Measurements from ENCODE around the gene RASD2.

Gene RASD2

GRCh38 chr22:35558719-35559118 lies 18.1 kb downstream of the RASD2 start:
- H3K4me3 ChIP-seq = no peak overlapping the region
- no peaks in the 10 kb centered on the region for H3K4me1 ChIP-seq
- no peak for DNase-seq
- no peaks in the 10 kb centered on the region for H3K36me3 ChIP-seq
- H3K27ac ChIP-seq = no peak overlapping the region
- H3K9me3 ChIP-seq = no peaks in the 10 kb centered on the region
- TF ChIP-seq CTCF (IDR thresholded peaks at IDR 0.05) = no peak
- H3K27me3 ChIP-seq = peaks cover 0 to 14% of the 10 kb centered on the region in 2 donors
- intact Hi-C loops (cut with DNase I; ENCODE audit: low total_unique reads) = no loop called here

GRCh38 chr22:35559354-35560005 lies 18.8 kb downstream of the RASD2 start:
- no peak for DNase-seq
- no peak for TF ChIP-seq CTCF (IDR thresholded peaks at IDR 0.05)
- intact Hi-C loops (cut with DNase I; ENCODE audit: low total_unique reads) = no loop called here

GRCh38 chr22:35560366-35560765 lies 19.7 kb downstream of the RASD2 start:
- H3K9me3 ChIP-seq = no peaks in the 10 kb centered on the region

More at GRCh38 chr22:35559354-35560005, 18.8 kb downstream of the RASD2 start:
- no peaks in the 10 kb centered on the region for H3K9me3 ChIP-seq
- H3K4me3 ChIP-seq = no peak overlapping the region
- no peaks in the 10 kb centered on the region for H3K4me1 ChIP-seq
- no peaks in the 10 kb centered on the region for H3K36me3 ChIP-seq
- H3K27ac ChIP-seq = no peak overlapping the region
- H3K27me3 ChIP-seq = peaks cover 0 to 14% of the 10 kb centered on the region in 2 donors

GRCh38 chr22:35560824-35561223 lies 20.2 kb downstream of the RASD2 start:
- Histone ChIP-seq H3K4me3 (no peak overlapping the region), H3K9me3 (no peaks in the 10 kb centered on the region), H3K36me3 (no peaks in the 10 kb centered on the region), H3K27me3 (peaks cover 0 to 10% of the 10 kb centered on the region in 2 donors), H3K4me1 (no peaks in the 10 kb centered on the region), H3K27ac (no peak overlapping the region)
- intact Hi-C loops (cut with DNase I; ENCODE audit: low total_unique reads) = no loop called here
- DNase-seq = no peak
- TF ChIP-seq CTCF (IDR thresholded peaks at IDR 0.05) = no peak

More at GRCh38 chr22:35560366-35560765, 19.7 kb downstream of the RASD2 start:
- intact Hi-C loops (cut with DNase I; ENCODE audit: low total_unique reads) = no loop called here
- no peaks in the 10 kb centered on the region for H3K36me3 ChIP-seq
- TF ChIP-seq CTCF (IDR thresholded peaks at IDR 0.05) = no peak
- H3K27me3 ChIP-seq = peaks cover 0 to 10% of the 10 kb centered on the region in 2 donors
- no peak overlapping the region for H3K27ac ChIP-seq
- DNase-seq = no peak
- no peaks in the 10 kb centered on the region for H3K4me1 ChIP-seq
- H3K4me3 ChIP-seq = no peak overlapping the region

- TF ChIP-seq CTCF (IDR thresholded peaks at IDR 0.05) = no peak
- H3K9me3 ChIP-seq = no peaks in the 10 kb centered on the region
- intact Hi-C loops (cut with DNase I; ENCODE audit: low total_unique reads) = no loop called here
- H3K4me3 ChIP-seq = no peak overlapping the region
- DNase-seq = no peak
- no peaks in the 10 kb centered on the region for H3K36me3 ChIP-seq
- peaks cover 0 to 10% of the 10 kb centered on the region in 2 donors for H3K27me3 ChIP-seq
- H3K27ac ChIP-seq = no peak overlapping the region
- H3K4me1 ChIP-seq = no peaks in the 10 kb centered on the region
Observed at GRCh38 chr22:35561796-35562526, 21.3 kb downstream of the RASD2 start.
